ENCODE measurements around the gene SLC16A3.

The SLC16A3 gene

GRCh38 chr17:82236142-82236971, 7.5 kb downstream of the SLC16A3 start:
- Histone ChIP-seq H3K9me3 (ENCODE audit: control insufficient read depth, insufficient read depth, low read length) (no peaks in the 10 kb centered on the region), H3K4me3 (ENCODE audit: low read depth, low read length) (no peak overlapping the region), H3K4me1 (ENCODE audit: control insufficient read depth, insufficient read depth, low read length) (no peaks in the 10 kb centered on the region), H3K9ac (ENCODE audit: low read depth, low read length) (no peak overlapping the region), H3K27me3 (ENCODE audit: control insufficient read depth, insufficient read depth, low read length) (no peaks in the 10 kb centered on the region), H3K36me3 (ENCODE audit: control insufficient read depth, insufficient read depth, low read length) (peaks cover 22% of the 10 kb centered on the region)

DNA sequence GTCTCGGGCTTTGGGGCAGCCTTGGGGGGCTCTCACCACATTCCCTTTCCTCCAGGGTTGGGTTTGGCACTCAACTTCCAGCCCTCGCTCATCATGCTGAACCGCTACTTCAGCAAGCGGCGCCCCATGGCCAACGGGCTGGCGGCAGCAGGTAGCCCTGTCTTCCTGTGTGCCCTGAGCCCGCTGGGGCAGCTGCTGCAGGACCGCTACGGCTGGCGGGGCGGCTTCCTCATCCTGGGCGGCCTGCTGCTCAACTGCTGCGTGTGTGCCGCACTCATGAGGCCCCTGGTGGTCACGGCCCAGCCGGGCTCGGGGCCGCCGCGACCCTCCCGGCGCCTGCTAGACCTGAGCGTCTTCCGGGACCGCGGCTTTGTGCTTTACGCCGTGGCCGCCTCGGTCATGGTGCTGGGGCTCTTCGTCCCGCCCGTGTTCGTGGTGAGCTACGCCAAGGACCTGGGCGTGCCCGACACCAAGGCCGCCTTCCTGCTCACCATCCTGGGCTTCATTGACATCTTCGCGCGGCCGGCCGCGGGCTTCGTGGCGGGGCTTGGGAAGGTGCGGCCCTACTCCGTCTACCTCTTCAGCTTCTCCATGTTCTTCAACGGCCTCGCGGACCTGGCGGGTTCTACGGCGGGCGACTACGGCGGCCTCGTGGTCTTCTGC, 8.4 kb downstream of the SLC16A3 start:
- Histone ChIP-seq H3K4me1 (ENCODE audit: control insufficient read depth, insufficient read depth, low read length) (no peaks in the 10 kb centered on the region), H3K9ac (ENCODE audit: low read depth, low read length) (no peak overlapping the region), H3K36me3 (ENCODE audit: control insufficient read depth, insufficient read depth, low read length) (peaks cover 25% of the 10 kb centered on the region), H3K27me3 (ENCODE audit: control insufficient read depth, insufficient read depth, low read length) (no peaks in the 10 kb centered on the region), H3K9me3 (ENCODE audit: control insufficient read depth, insufficient read depth, low read length) (no peaks in the 10 kb centered on the region), H3K4me3 (ENCODE audit: low read depth, low read length) (no peak overlapping the region)

DNA sequence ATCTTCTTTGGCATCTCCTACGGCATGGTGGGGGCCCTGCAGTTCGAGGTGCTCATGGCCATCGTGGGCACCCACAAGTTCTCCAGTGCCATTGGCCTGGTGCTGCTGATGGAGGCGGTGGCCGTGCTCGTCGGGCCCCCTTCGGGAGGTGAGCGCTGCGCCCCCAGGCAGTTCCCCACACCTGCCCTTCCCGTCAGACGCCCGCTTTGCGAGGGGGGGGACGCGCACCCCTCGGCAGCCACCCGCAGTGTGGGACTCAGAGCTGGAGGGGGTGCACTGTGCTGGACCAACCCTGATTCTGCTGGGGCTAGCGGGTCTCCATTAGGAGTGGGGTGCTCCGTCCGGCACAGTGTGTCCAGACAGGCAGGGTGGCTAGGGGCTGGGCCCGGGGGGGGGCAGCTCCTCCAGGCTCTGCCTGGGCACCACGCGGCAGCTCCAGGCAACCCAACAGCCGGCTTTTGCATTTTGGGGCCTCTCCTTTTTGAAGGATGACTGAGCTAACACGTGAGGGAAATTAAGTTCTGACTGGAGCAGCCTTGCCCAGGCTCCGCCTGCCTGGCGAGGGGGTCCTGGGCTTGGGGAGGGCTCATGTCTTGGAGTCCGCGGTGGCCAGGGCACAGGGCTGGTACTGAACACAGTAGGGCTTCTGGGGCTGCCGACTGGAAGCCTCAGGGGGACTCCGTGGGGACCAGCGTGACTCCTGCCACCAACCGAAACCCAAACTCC, 9.1 kb downstream of the SLC16A3 start:
- Histone ChIP-seq H3K27me3 (ENCODE audit: control insufficient read depth, insufficient read depth, low read length) (no peaks in the 10 kb centered on the region), H3K9ac (ENCODE audit: low read depth, low read length) (no peak overlapping the region), H3K36me3 (ENCODE audit: control insufficient read depth, insufficient read depth, low read length) (peaks cover 25% of the 10 kb centered on the region), H3K9me3 (ENCODE audit: control insufficient read depth, insufficient read depth, low read length) (no peaks in the 10 kb centered on the region), H3K4me1 (ENCODE audit: control insufficient read depth, insufficient read depth, low read length) (no peaks in the 10 kb centered on the region), H3K4me3 (ENCODE audit: low read depth, low read length) (no peak overlapping the region)

GRCh38 chr17:82238472-82239201, 9.8 kb downstream of the SLC16A3 start:
- Histone ChIP-seq H3K9me3 (ENCODE audit: control insufficient read depth, insufficient read depth, low read length) (no peaks in the 10 kb centered on the region), H3K36me3 (ENCODE audit: control insufficient read depth, insufficient read depth, low read length) (peaks cover 32% of the 10 kb centered on the region), H3K27me3 (ENCODE audit: control insufficient read depth, insufficient read depth, low read length) (no peaks in the 10 kb centered on the region), H3K4me1 (ENCODE audit: control insufficient read depth, insufficient read depth, low read length) (no peaks in the 10 kb centered on the region), H3K4me3 (ENCODE audit: low read depth, low read length) (no peak overlapping the region), H3K9ac (ENCODE audit: low read depth, low read length) (no peak overlapping the region)

GRCh38 chr17:82239401-82239925, 10.6 kb downstream of the SLC16A3 start:
- no peaks in the 10 kb centered on the region for H3K27me3 ChIP-seq (ENCODE audit: control insufficient read depth, insufficient read depth, low read length)
- H3K4me3 ChIP-seq (ENCODE audit: low read depth, low read length), result no peak overlapping the region
- H3K9ac ChIP-seq (ENCODE audit: low read depth, low read length), result no peak overlapping the region
- no peaks in the 10 kb centered on the region for H3K9me3 ChIP-seq (ENCODE audit: control insufficient read depth, insufficient read depth, low read length)
- H3K4me1 ChIP-seq (ENCODE audit: control insufficient read depth, insufficient read depth, low read length), result no peaks in the 10 kb centered on the region
- peaks cover 41% of the 10 kb centered on the region for H3K36me3 ChIP-seq (ENCODE audit: control insufficient read depth, insufficient read depth, low read length)

GRCh38 chr17:82239926-82240505, 11.2 kb downstream of the SLC16A3 start:
- H3K36me3 ChIP-seq (ENCODE audit: control insufficient read depth, insufficient read depth, low read length), result peaks cover 46% of the 10 kb centered on the region
- H3K27me3 ChIP-seq (ENCODE audit: control insufficient read depth, insufficient read depth, low read length), result no peaks in the 10 kb centered on the region
- no peak overlapping the region for H3K4me3 ChIP-seq (ENCODE audit: low read depth, low read length)
- no peaks in the 10 kb centered on the region for H3K9me3 ChIP-seq (ENCODE audit: control insufficient read depth, insufficient read depth, low read length)
- H3K9ac ChIP-seq (ENCODE audit: low read depth, low read length), result no peak overlapping the region
- H3K4me1 ChIP-seq (ENCODE audit: control insufficient read depth, insufficient read depth, low read length), result no peaks in the 10 kb centered on the region

DNA sequence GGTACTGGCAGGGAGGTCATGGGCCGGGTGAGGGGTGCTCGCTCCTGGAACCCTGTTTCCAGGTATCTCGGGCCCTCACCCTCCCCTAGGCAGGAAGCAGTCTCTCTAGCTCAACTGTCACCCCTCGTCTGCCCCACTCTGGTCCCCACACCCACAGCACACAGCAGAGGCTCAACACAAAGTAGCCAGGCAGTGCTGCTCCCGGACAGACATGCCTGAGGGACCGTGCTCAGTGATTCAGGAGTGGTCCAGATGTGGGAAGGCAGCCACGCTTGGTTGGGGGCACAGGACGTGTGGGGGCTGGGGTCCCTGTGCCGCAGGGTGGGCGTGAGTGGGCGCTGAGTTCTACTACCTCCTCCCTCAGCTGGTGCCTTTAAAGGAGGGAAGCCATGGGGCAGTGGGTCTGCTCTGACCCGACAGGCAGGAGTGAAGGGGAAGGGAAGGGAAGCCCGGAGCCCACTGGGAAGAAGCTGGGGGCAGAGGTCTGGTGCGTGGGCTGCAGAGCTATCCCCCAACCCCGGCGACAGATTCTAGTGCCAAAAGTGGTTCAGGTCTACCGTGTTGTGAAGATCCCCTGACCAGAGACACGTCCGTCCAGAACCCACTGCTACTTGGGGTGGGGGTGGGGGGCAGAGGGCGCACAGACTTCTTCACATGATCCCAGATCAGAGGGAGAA, 11.8 kb downstream of the SLC16A3 start:
- no peak overlapping the region for H3K9ac ChIP-seq (ENCODE audit: low read depth, low read length)
- no peaks in the 10 kb centered on the region for H3K4me1 ChIP-seq (ENCODE audit: control insufficient read depth, insufficient read depth, low read length)

DNA sequence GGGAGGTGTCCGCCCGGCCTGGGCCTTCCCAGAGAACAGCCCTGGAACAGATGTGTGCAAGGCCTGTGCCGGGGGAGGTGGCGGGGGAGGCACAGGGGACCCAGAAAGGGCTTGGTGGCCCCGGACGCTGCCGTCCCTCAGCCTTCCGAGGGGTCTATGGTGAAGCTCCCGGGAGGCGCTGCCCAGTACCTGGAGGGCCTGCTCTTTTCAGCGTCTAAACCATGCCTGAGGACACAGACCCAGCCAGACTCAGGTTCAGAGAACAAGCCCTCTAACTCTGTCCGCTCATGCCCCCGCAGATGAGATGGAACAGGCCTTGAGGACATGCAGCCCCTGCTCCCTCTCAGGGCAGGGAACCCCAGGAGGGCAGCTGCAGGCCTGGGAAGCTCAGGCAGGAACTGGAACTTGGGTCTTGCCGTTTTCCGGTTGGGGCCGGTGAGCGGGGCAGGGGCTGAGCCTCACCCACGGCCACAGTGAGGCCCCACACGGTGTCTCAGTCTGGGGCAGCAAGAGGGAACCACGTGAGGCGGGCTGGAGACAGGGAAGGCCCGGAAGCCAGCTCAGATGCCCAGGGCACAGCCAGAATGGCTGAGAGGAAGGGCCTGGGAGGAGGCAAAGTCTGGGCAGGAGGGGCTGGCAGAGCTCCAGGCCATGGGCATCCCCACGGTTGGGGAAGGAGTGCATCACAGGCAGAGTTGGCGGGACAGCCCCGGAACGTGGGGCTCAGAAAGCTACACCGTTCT, 12.5 kb downstream of the SLC16A3 start:
- no peaks in the 10 kb centered on the region for H3K27me3 ChIP-seq (ENCODE audit: control insufficient read depth, insufficient read depth, low read length)
- H3K9ac ChIP-seq (ENCODE audit: low read depth, low read length), result no peak overlapping the region
- H3K4me3 ChIP-seq (ENCODE audit: low read depth, low read length), result no peak overlapping the region
- no peaks in the 10 kb centered on the region for H3K9me3 ChIP-seq (ENCODE audit: control insufficient read depth, insufficient read depth, low read length)
- peaks cover 56% of the 10 kb centered on the region for H3K36me3 ChIP-seq (ENCODE audit: control insufficient read depth, insufficient read depth, low read length)
- H3K4me1 ChIP-seq (ENCODE audit: control insufficient read depth, insufficient read depth, low read length), result no peaks in the 10 kb centered on the region

More for the DNA sequence above, 11.8 kb downstream of the SLC16A3 start:
- peaks cover 53% of the 10 kb centered on the region for H3K36me3 ChIP-seq (ENCODE audit: control insufficient read depth, insufficient read depth, low read length)
- H3K4me3 ChIP-seq (ENCODE audit: low read depth, low read length), result no peak overlapping the region
- no peaks in the 10 kb centered on the region for H3K9me3 ChIP-seq (ENCODE audit: control insufficient read depth, insufficient read depth, low read length)
- no peaks in the 10 kb centered on the region for H3K27me3 ChIP-seq (ENCODE audit: control insufficient read depth, insufficient read depth, low read length)

GRCh38 chr17:82241926-82242697, 13.3 kb downstream of the SLC16A3 start:
- no peaks in the 10 kb centered on the region for H3K4me1 ChIP-seq (ENCODE audit: control insufficient read depth, insufficient read depth, low read length)
- no peaks in the 10 kb centered on the region for H3K27me3 ChIP-seq (ENCODE audit: control insufficient read depth, insufficient read depth, low read length)
- H3K9me3 ChIP-seq (ENCODE audit: control insufficient read depth, insufficient read depth, low read length), result no peaks in the 10 kb centered on the region
- H3K4me3 ChIP-seq (ENCODE audit: low read depth, low read length), result no peak overlapping the region
- no peak overlapping the region for H3K9ac ChIP-seq (ENCODE audit: low read depth, low read length)
- H3K36me3 ChIP-seq (ENCODE audit: control insufficient read depth, insufficient read depth, low read length), result peaks cover 64% of the 10 kb centered on the region

DNA sequence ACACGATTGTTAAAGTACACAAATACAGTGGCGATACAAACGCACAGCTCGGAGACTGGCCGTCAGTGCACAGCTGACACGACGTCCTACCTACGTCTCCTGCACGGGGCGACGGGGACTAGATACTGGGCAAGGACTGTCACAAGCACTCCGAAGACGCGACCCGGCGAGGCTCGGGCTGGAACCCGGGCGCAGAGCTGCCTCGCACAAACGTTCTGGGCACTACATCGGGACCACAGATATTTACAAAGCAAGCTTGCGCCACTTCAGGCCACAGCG, 13.8 kb downstream of the SLC16A3 start:
- no peaks in the 10 kb centered on the region for H3K27me3 ChIP-seq (ENCODE audit: control insufficient read depth, insufficient read depth, low read length)
- peaks cover 65% of the 10 kb centered on the region for H3K36me3 ChIP-seq (ENCODE audit: control insufficient read depth, insufficient read depth, low read length)
- no peaks in the 10 kb centered on the region for H3K4me1 ChIP-seq (ENCODE audit: control insufficient read depth, insufficient read depth, low read length)
- H3K9me3 ChIP-seq (ENCODE audit: control insufficient read depth, insufficient read depth, low read length), result no peaks in the 10 kb centered on the region
- no peak overlapping the region for H3K9ac ChIP-seq (ENCODE audit: low read depth, low read length)
- no peak overlapping the region for H3K4me3 ChIP-seq (ENCODE audit: low read depth, low read length)
